GM12878 (cell line): ENCODE data around the gene PRKRIP1. TPM values are rescaled to one million over a fixed set of nuclear protein-coding genes. Genes with fewer than 3 reads are reported as not detected.

Source experiments
- ATF7 ChIP-seq: fragments of 450-650 bp; IDR thresholded peaks from 2 replicates; pipeline ENCODE4 v1.6.1; 2016; ENCODE audit warnings: low read depth, mild to moderate bottlenecking
- CHD4 ChIP-seq: fragments of 200-600 bp; sonication (generic); IDR thresholded peaks from 2 replicates; pipeline ENCODE4 v1.6.1; 2016; ENCODE audit warnings: mild to moderate bottlenecking
- CTCF ChIP-seq, 3 experiments: IDR thresholded peaks in 2 of 3; conservative IDR thresholded peaks in 1 of 3; 2 replicates each; pipeline ENCODE4 v1.5.1; 2011; ENCODE audit warnings: low read depth in 3 of 3, low read length in 3 of 3, mild to moderate bottlenecking in 3 of 3, control low read depth in 2 of 3, moderate library complexity in 2 of 3, inconsistent platforms in 1 of 3, mixed read lengths in 1 of 3; ENCODE audit not compliant: control insufficient read depth in 2 of 3, insufficient read depth in 1 of 3; ENCODE audit errors: extremely low read depth in 1 of 3
- ELK1 ChIP-seq: IDR thresholded peaks from 2 replicates; pipeline ENCODE4 v1.6.1; 2012; ENCODE audit warnings: low read depth, low read length, improper control_type of control experiment
- HCFC1 ChIP-seq: fragments of 150-350 bp; IDR thresholded peaks from 2 replicates; pipeline ENCODE4 v1.6.1; 2014; ENCODE audit warnings: low read length
- HSF1 ChIP-seq: fragments of 150-350 bp; IDR thresholded peaks from 2 replicates; pipeline ENCODE4 v1.6.1; 2014; ENCODE audit warnings: mild to moderate bottlenecking, low read depth, low read length
- KDM1A ChIP-seq: fragments of 200-600 bp; sonication (generic); IDR thresholded peaks from 2 replicates; pipeline ENCODE4 v1.6.1; 2016; ENCODE audit warnings: borderline replicate concordance
- MEF2A ChIP-seq: IDR thresholded peaks from 2 replicates; pipeline ENCODE4 v1.6.1; 2011; ENCODE audit warnings: low read depth, mild to moderate bottlenecking, low read length, moderate library complexity; ENCODE audit not compliant: insufficient read depth
- MEF2B ChIP-seq: fragments of 450-650 bp; IDR thresholded peaks from 2 replicates; pipeline ENCODE4 v1.6.1; 2018; ENCODE audit warnings: mild to moderate bottlenecking, moderate library complexity; ENCODE audit not compliant: partially characterized antibody, poor library complexity, severe bottlenecking
- MTA2 ChIP-seq: fragments of 450-650 bp; IDR thresholded peaks from 2 replicates; pipeline ENCODE4 v1.6.1; 2016; ENCODE audit warnings: low read depth, mild to moderate bottlenecking, moderate library complexity
- MYC ChIP-seq: IDR thresholded peaks from 2 replicates; pipeline ENCODE4 v1.6.1; 2011; ENCODE audit warnings: mild to moderate bottlenecking, low read length, moderate library complexity, inconsistent platforms; ENCODE audit not compliant: insufficient read depth, insufficient replicate concordance, insufficient read length, severe bottlenecking
- NBN ChIP-seq: fragments of 450-650 bp; IDR thresholded peaks from 2 replicates; pipeline ENCODE4 v1.6.1; 2016
- NFIC ChIP-seq: IDR thresholded peaks from 2 replicates; pipeline ENCODE4 v1.6.1; 2012; ENCODE audit warnings: low read depth, mild to moderate bottlenecking, inconsistent platforms, low read length, moderate library complexity
- NKRF ChIP-seq: fragments of 450-650 bp; conservative IDR thresholded peaks from 2 replicates; pipeline ENCODE4 v1.6.1; 2017; ENCODE audit warnings: mild to moderate bottlenecking, moderate library complexity
- NR2F1 ChIP-seq: fragments of 450-650 bp; conservative IDR thresholded peaks from 2 replicates; pipeline ENCODE4 v1.6.1; 2017; ENCODE audit warnings: mild to moderate bottlenecking
- PML ChIP-seq: IDR thresholded peaks from 2 replicates; pipeline ENCODE4 v1.6.1; 2012; ENCODE audit warnings: low read length, inconsistent platforms
- PRDM15 ChIP-seq: fragments of 450-650 bp; formaldehyde crosslinking; IDR thresholded peaks from 2 replicates; pipeline ENCODE4 v1.4.0; 2020; ENCODE audit warnings: mild to moderate bottlenecking, moderate library complexity
- RB1 ChIP-seq: fragments of 450-650 bp; formaldehyde crosslinking; IDR thresholded peaks from 2 replicates; pipeline ENCODE4 v1.6.1; 2017; ENCODE audit warnings: mild to moderate bottlenecking, borderline replicate concordance
- TBL1XR1 ChIP-seq: IDR thresholded peaks from 2 replicates; pipeline ENCODE4 v1.6.1; 2012; ENCODE audit warnings: low read depth, low read length, improper control_type of control experiment
- TCF12 ChIP-seq: IDR thresholded peaks from 2 replicates; pipeline ENCODE4 v1.6.1; 2011; ENCODE audit warnings: low read depth, mild to moderate bottlenecking, low read length
- polyA plus RNA-seq, 11 experiments: library from polyadenylated mRNA; depleted of rRNA in 4 of 11; unstranded in 6 of 11; stranded (reverse) in 5 of 11; fragments of >200 nt; fragmentation: Nextera tagmentation in 4 of 11; fragmentation: Illumina TruSeq in 1 of 11; extraction: Ambion mirVana in 4 of 11; extraction: Trizol in 1 of 11; gene quantifications; 1 replicate in 1 of 11; 2 replicates in 10 of 11; pipeline versions ENCODE4 v1.2.1 to v1.2.3, GENCODE V29; 2011 to 2016; ENCODE audit warnings: inconsistent platforms in 2 of 11, missing spikeins in 2 of 11, low read depth in 1 of 11
- total RNA-seq, 4 experiments: library from RNA; depleted of rRNA in 3 of 4; stranded (reverse); fragments of >200 nt in 3 of 4; fragmentation: Illumina TruSeq in 1 of 4; extraction: Trizol in 1 of 4; gene quantifications; 2 replicates each; pipeline versions ENCODE4 v1.2.1 to v1.2.3, GENCODE V29; 2013 to 2021

PRKRIP1 gene
- total and polyA plus RNA-seq, 10 of the 15 experiments (the other 5 are each of a cell fraction or from before 2014, with no cell fraction given): 17.0 to 38.4 (median 25.5) TPM

- 0 out of 2 replicates have a peak, but pooled peaks have one; percentile 48 for TF ChIP-seq RB1
- peak; percentile 95 for TF ChIP-seq TCF12
- no peak for TF ChIP-seq CHD4
- TF ChIP-seq CTCF (IDR thresholded peaks at IDR 0.05 in 2 of 3, conservative IDR thresholded peaks at IDR 0.05 in 1 of 3; ENCODE audit: control insufficient read depth in 2 of 3, extremely low read depth in 1 of 3, insufficient read depth in 1 of 3, low read depth in 3 of 3, low read length in 3 of 3): no peak
- no peak for TF ChIP-seq KDM1A
- TF ChIP-seq NKRF: no peak
- TF ChIP-seq TBL1XR1: no peak
- TF ChIP-seq HCFC1: no peak
- TF ChIP-seq MTA2: peak; percentile 15; the same call in 1 of the 2 replicates
- TF ChIP-seq PRDM15: no peak
- peak; percentile 67 for TF ChIP-seq NR2F1
- peak; percentile 81 for TF ChIP-seq ELK1
- no peak for TF ChIP-seq PML
- peak; percentile 80 for TF ChIP-seq NBN
- 0 out of 2 replicates have a peak, but pooled peaks have one; percentile 8 for TF ChIP-seq MEF2A
- no peak for TF ChIP-seq MEF2B
- peak; percentile 45 for TF ChIP-seq MYC
- no peak for TF ChIP-seq NFIC
- no peak for TF ChIP-seq HSF1
- peak; percentile 56 for TF ChIP-seq ATF7
Observed at GRCh38 chr7:102444961-102445673, 49.0 kb downstream of the PRKRIP1 start (continued).
